ENCODE data around the gene USP44.

DNA sequence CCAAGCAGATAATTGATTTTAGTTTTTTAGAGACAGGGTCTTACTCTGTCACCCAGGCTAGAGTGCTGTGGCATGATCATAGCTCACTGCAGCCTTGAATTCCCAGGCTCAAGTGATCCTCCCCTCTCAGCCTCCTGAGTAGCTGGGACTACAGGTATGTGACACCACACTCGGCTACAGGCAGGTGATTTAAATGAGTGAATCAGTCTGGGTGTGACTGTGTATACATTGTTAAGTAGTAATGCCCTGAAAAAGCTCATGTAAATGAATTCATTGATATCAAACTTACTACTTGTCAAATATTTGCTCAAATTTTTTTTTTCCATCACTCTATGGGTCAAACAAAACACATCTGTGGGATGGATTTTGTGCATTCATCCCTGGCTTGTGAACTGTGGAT lies 6.3 kb upstream of the USP44 start:
- TF ChIP-seq RCOR1 (IDR thresholded peaks at IDR 0.05; ENCODE audit: low read length) (no peak), EZH2phosphoT487 (IDR thresholded peaks at IDR 0.05; ENCODE audit: borderline replicate concordance, low read depth) (no peak), EP300 (IDR thresholded peaks at IDR 0.05; ENCODE audit: borderline replicate concordance in 1 of 2, low read depth in 1 of 2, low read length in 1 of 2) (no peak), NRF1 (IDR thresholded peaks at IDR 0.05; ENCODE audit: low read depth, low read length) (no peak), TEAD4 (IDR thresholded peaks at IDR 0.05; ENCODE audit: borderline replicate concordance, insufficient read depth) (no peak), POLR2AphosphoS5 (IDR thresholded peaks at IDR 0.05; ENCODE audit: low read depth, low read length) (no peak), YY1 (IDR thresholded peaks at IDR 0.05; ENCODE audit: low read depth) (no peak), CHD2 (IDR thresholded peaks at IDR 0.05; ENCODE audit: low read length, partially characterized antibody) (no peak), GABPA (IDR thresholded peaks at IDR 0.05; ENCODE audit: low read depth) (no peak), TAF1 (IDR thresholded peaks at IDR 0.05; ENCODE audit: borderline replicate concordance, low read depth, low read length) (no peak)
- TF ChIP-seq, protein P1, sequence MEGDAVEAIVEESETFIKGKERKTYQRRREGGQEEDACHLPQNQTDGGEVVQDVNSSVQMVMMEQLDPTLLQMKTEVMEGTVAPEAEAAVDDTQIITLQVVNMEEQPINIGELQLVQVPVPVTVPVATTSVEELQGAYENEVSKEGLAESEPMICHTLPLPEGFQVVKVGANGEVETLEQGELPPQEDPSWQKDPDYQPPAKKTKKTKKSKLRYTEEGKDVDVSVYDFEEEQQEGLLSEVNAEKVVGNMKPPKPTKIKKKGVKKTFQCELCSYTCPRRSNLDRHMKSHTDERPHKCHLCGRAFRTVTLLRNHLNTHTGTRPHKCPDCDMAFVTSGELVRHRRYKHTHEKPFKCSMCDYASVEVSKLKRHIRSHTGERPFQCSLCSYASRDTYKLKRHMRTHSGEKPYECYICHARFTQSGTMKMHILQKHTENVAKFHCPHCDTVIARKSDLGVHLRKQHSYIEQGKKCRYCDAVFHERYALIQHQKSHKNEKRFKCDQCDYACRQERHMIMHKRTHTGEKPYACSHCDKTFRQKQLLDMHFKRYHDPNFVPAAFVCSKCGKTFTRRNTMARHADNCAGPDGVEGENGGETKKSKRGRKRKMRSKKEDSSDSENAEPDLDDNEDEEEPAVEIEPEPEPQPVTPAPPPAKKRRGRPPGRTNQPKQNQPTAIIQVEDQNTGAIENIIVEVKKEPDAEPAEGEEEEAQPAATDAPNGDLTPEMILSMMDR (IDR thresholded peaks at IDR 0.05) = no peak
- TF ChIP-seq, protein P2, sequence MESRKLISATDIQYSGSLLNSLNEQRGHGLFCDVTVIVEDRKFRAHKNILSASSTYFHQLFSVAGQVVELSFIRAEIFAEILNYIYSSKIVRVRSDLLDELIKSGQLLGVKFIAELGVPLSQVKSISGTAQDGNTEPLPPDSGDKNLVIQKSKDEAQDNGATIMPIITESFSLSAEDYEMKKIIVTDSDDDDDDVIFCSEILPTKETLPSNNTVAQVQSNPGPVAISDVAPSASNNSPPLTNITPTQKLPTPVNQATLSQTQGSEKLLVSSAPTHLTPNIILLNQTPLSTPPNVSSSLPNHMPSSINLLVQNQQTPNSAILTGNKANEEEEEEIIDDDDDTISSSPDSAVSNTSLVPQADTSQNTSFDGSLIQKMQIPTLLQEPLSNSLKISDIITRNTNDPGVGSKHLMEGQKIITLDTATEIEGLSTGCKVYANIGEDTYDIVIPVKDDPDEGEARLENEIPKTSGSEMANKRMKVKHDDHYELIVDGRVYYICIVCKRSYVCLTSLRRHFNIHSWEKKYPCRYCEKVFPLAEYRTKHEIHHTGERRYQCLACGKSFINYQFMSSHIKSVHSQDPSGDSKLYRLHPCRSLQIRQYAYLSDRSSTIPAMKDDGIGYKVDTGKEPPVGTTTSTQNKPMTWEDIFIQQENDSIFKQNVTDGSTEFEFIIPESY (IDR thresholded peaks at IDR 0.05; ENCODE audit: borderline replicate concordance, low read depth) = no peak
- TF ChIP-seq, protein P3, sequence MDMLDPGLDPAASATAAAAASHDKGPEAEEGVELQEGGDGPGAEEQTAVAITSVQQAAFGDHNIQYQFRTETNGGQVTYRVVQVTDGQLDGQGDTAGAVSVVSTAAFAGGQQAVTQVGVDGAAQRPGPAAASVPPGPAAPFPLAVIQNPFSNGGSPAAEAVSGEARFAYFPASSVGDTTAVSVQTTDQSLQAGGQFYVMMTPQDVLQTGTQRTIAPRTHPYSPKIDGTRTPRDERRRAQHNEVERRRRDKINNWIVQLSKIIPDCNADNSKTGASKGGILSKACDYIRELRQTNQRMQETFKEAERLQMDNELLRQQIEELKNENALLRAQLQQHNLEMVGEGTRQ (IDR thresholded peaks at IDR 0.05; ENCODE audit: borderline replicate concordance, low read depth, low read length) = no peak
- TF ChIP-seq, protein P4, sequence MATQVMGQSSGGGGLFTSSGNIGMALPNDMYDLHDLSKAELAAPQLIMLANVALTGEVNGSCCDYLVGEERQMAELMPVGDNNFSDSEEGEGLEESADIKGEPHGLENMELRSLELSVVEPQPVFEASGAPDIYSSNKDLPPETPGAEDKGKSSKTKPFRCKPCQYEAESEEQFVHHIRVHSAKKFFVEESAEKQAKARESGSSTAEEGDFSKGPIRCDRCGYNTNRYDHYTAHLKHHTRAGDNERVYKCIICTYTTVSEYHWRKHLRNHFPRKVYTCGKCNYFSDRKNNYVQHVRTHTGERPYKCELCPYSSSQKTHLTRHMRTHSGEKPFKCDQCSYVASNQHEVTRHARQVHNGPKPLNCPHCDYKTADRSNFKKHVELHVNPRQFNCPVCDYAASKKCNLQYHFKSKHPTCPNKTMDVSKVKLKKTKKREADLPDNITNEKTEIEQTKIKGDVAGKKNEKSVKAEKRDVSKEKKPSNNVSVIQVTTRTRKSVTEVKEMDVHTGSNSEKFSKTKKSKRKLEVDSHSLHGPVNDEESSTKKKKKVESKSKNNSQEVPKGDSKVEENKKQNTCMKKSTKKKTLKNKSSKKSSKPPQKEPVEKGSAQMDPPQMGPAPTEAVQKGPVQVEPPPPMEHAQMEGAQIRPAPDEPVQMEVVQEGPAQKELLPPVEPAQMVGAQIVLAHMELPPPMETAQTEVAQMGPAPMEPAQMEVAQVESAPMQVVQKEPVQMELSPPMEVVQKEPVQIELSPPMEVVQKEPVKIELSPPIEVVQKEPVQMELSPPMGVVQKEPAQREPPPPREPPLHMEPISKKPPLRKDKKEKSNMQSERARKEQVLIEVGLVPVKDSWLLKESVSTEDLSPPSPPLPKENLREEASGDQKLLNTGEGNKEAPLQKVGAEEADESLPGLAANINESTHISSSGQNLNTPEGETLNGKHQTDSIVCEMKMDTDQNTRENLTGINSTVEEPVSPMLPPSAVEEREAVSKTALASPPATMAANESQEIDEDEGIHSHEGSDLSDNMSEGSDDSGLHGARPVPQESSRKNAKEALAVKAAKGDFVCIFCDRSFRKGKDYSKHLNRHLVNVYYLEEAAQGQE (IDR thresholded peaks at IDR 0.05; ENCODE audit: low read depth, low read length) = no peak
